Transverse colon (tissue), 3 donors: Measurements from ENCODE around the gene ASIP.
A peak's percentile ranks its signal among the peaks of the same experiment; 100 is the strongest.

Experiments
- EP300 ChIP-seq: sonication (generic); formaldehyde crosslinking; IDR thresholded peaks from one replicate; pipeline ENCODE4 v1.6.1; 2017; ENCODE audit warnings: antibody characterized with exemption, low read depth
- POLR2A ChIP-seq: fragments of 450-650 bp; IDR thresholded peaks from one replicate; pipeline ENCODE4 v1.6.1; 2016; ENCODE audit warnings: antibody characterized with exemption, mild to moderate bottlenecking, moderate library complexity
- TF ChIP-seq, protein P1 (sequence below), 5 experiments: fragments of 200-600 bp in 3 of 5; fragments of 450-650 bp in 2 of 5; sonication (generic) in 3 of 5; IDR thresholded peaks; 1 replicate in 2 of 5; 2 replicates in 3 of 5; pipeline ENCODE4 v1.5.1; 2016 to 2017; ENCODE audit warnings: antibody characterized with exemption in 5 of 5, inconsistent platforms in 3 of 5, mild to moderate bottlenecking in 2 of 5, moderate library complexity in 1 of 5

- TF ChIP-seq, protein P1, sequence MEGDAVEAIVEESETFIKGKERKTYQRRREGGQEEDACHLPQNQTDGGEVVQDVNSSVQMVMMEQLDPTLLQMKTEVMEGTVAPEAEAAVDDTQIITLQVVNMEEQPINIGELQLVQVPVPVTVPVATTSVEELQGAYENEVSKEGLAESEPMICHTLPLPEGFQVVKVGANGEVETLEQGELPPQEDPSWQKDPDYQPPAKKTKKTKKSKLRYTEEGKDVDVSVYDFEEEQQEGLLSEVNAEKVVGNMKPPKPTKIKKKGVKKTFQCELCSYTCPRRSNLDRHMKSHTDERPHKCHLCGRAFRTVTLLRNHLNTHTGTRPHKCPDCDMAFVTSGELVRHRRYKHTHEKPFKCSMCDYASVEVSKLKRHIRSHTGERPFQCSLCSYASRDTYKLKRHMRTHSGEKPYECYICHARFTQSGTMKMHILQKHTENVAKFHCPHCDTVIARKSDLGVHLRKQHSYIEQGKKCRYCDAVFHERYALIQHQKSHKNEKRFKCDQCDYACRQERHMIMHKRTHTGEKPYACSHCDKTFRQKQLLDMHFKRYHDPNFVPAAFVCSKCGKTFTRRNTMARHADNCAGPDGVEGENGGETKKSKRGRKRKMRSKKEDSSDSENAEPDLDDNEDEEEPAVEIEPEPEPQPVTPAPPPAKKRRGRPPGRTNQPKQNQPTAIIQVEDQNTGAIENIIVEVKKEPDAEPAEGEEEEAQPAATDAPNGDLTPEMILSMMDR (IDR thresholded peaks at IDR 0.05), result peak in 1 of 5 experiments; percentile 6
- TF ChIP-seq POLR2A (no peak), EP300 (no peak)
Observed at GRCh38 chr20:34215711-34216381, 25.4 kb upstream of the ASIP start.
